ENCODE measurements around the gene BRAP.

DNA sequence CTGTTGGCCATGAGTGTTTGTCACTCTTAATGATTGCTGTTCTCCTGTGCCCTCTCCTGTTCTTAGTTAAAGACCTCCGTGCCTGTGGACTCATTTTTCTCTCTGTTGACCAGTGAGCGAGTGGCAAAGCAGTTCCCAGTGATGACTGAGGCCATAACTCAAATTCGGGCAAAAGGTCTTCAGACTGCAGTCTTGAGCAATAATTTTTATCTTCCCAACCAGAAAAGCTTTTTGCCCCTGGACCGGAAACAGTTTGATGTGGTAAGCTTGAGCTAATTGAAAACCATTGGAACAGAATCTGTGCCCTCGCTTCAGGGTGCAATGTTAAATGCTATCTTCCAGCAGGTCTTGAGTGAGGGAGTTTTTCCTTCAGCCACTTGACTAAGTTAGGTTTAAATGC lies 19.9 kb upstream of the BRAP start:
- no peak for TF ChIP-seq KLF7 (tag by site-specific recombination; IDR thresholded peaks at IDR 0.05; ENCODE audit: borderline replicate concordance)
- TF ChIP-seq, protein P1, sequence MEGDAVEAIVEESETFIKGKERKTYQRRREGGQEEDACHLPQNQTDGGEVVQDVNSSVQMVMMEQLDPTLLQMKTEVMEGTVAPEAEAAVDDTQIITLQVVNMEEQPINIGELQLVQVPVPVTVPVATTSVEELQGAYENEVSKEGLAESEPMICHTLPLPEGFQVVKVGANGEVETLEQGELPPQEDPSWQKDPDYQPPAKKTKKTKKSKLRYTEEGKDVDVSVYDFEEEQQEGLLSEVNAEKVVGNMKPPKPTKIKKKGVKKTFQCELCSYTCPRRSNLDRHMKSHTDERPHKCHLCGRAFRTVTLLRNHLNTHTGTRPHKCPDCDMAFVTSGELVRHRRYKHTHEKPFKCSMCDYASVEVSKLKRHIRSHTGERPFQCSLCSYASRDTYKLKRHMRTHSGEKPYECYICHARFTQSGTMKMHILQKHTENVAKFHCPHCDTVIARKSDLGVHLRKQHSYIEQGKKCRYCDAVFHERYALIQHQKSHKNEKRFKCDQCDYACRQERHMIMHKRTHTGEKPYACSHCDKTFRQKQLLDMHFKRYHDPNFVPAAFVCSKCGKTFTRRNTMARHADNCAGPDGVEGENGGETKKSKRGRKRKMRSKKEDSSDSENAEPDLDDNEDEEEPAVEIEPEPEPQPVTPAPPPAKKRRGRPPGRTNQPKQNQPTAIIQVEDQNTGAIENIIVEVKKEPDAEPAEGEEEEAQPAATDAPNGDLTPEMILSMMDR (tag by site-specific recombination; IDR thresholded peaks at IDR 0.05), result no peak
- TF ChIP-seq ZNF266 (tag by site-specific recombination; IDR thresholded peaks at IDR 0.05; ENCODE audit: low read depth), result no peak
- TF ChIP-seq ZNF202 (tag by site-specific recombination; IDR thresholded peaks at IDR 0.05; ENCODE audit: borderline replicate concordance), result no peak
- no peak for TF ChIP-seq ZNF133 (tag by site-specific recombination; IDR thresholded peaks at IDR 0.05)
- TF ChIP-seq YY1 (tag by site-specific recombination; IDR thresholded peaks at IDR 0.05), result no peak
- no peak for TF ChIP-seq BCL11A (tag by site-specific recombination; IDR thresholded peaks at IDR 0.05; ENCODE audit: low read depth)
- no peak for TF ChIP-seq SCRT1 (tag by site-specific recombination; IDR thresholded peaks at IDR 0.05; ENCODE audit: borderline replicate concordance)
- no peak for TF ChIP-seq ZNF214 (tag by site-specific recombination; IDR thresholded peaks at IDR 0.05; ENCODE audit: borderline replicate concordance)
- TF ChIP-seq ZNF621 (tag by site-specific recombination; IDR thresholded peaks at IDR 0.05), result no peak
- TF ChIP-seq, protein P2, sequence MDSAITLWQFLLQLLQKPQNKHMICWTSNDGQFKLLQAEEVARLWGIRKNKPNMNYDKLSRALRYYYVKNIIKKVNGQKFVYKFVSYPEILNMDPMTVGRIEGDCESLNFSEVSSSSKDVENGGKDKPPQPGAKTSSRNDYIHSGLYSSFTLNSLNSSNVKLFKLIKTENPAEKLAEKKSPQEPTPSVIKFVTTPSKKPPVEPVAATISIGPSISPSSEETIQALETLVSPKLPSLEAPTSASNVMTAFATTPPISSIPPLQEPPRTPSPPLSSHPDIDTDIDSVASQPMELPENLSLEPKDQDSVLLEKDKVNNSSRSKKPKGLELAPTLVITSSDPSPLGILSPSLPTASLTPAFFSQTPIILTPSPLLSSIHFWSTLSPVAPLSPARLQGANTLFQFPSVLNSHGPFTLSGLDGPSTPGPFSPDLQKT (IDR thresholded peaks at IDR 0.05; ENCODE audit: borderline replicate concordance, low read depth, low read length), result no peak
- no peak for TF ChIP-seq ZNF24 (tag by site-specific recombination; IDR thresholded peaks at IDR 0.05)
